GM18870 (cell line): Measurements from ENCODE around the gene ASB16.
A peak's percentile ranks its signal among the peaks of the same experiment; 100 is the strongest.
"Not testable (repeated sequence)": the region's sequence is repeated elsewhere in the genome, so short reads cannot be mapped to it uniquely, and the experiment has no call there.

Experiments
- ATAC-seq: cut with Tn5 transposase; IDR thresholded peaks from one replicate; pipeline ENCODE4 v1.9.1; 2021; ENCODE audit warnings: moderate library complexity; ENCODE audit not compliant: unreplicated experiment

Gene ASB16, protein sequence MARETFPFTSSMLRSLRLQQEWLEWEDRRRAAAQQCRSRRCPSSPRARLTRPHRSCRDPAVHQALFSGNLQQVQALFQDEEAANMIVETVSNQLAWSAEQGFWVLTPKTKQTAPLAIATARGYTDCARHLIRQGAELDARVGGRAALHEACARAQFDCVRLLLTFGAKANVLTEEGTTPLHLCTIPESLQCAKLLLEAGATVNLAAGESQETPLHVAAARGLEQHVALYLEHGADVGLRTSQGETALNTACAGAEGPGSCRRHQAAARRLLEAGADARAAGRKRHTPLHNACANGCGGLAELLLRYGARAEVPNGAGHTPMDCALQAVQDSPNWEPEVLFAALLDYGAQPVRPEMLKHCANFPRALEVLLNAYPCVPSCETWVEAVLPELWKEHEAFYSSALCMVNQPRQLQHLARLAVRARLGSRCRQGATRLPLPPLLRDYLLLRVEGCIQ

DNA sequence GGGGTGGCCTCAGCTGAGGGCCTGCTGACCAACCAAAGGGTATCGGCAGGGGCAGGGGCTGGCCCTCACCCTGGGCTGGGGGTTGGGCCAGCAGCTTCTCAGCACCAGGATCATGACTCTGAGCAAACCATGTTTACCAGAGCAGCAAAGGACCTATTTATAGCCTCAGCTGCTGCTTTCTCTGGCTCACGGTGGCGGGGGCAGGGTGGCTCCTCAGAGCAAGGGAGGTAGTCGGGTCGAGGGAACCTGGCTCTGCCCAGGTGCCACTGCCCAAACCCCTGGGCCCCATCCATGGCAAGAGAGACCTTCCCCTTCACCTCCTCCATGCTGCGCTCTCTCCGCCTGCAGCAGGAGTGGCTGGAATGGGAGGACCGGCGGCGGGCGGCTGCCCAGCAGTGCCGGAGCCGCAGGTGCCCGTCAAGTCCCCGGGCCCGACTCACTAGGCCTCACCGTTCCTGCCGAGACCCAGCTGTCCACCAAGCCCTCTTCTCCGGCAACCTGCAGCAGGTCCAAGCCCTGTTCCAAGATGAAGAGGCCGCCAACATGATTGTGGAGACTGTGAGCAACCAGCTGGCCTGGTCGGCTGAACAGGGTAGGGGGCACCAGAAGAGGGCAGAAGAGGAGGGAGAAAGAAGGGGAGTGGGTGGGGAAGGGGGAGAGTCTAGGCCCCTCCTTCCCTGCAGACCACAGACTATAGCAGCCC, at the start of gene ASB16:
Gene ASB16 (plus strand): TSS at position 206 of the 703 bp plus-strand sequence. CDS start 86 bp downstream, at position 292.
- ATAC-seq, result no peak

DNA sequence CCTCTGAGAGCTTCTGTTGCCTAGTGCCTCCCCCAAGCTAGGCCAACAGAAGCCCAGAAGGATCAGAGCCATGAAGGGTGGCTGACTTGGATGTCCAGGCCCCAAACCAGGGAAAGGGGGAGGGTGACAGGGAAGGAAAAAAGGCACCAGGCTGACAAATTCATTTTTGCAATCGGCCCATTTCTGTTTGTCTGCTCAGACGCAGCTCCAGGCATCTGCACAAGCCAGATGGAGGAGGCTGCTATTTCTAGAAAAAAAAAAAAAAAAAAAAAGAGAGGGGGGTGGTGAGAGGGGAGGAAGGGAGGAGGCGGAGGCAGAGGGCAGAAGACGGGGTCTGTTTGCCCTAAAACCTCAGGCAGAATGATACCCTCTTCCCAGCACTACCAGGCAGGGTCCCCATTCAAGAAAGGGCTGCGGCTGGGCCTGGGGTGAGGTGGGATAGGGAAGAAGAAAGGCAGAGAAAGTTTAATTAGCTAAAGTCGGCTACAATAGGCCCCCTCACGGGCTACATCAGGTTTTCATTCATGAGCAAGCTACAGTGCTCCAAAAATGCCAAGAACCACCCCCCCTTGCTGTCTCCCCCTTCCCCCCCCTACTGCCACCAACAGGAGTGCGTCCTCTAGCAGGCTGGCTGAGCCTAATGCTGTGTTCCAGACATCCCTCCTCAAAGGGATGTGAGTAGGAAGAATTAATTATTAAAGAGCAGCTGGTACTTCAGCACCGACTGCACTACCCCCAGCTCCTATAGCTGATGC, 49.5 kb upstream of the ASB16 start:
- ATAC-seq, result no peak

DNA sequence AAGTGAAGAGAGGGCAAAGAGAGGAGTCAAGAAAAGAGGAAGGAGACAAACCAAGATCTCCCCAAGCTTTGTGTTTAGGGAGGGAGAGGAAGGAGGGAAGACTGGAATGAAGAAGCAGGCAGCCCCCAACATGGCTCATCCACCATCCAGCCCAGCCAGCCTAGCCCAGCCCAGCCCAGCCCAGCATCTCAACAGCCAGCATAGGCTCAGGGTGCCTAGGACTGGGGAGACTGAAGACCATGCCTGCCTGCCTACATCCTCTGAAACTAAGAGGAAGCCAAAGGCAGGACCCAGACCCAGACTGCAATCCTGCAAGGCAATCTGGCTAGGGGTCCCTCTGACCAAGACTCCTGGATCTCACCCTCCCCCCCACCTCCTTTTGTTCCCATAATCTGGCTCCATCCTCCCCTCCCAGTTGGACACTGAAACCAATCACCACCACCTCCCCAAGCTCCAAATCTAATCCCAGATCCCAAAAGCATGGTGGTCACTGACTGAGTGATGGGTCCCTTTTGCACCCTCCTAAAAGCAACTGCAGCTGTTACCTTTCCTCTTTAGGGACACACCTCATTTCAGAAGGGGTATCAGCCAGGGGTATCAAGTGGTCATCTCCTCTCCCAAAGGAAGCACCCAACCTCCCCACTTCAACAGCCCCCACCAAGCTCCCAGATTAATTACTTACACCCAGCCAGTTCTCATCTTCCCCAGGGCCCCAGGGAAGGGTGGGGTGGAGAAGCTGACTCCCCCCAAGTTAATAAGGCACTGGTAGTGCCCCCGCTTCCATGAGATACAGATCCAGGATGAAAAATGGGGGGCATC, 48.3 kb upstream of the ASB16 start:
- ATAC-seq, result no peak

DNA sequence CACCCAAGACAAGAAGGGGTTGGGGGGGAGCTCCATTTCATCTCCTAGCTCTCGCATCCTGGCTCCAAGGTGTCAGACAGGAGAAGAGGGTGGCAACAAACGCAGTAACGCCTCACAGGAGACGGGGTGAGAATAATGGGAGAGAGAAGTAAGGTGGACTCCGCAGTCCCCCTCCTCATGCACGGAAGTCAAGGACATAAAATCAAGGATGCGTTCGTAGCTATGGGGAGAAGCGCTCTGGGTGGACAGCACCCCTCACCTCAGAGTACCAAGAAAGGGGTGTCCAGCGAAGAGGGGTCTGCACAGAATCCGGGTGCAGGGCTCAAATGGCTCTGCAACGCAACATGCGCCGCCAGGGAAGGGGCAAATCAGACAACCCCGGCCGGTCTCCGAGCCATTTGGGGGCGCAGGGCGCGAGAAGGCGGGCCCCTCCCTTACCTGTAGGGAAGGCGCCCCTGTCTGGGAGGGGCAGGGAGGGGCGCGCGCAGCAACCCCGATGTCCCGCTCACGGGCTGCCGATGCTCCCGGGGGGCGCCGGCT, 47.6 kb upstream of the ASB16 start:
- no peak for ATAC-seq

DNA sequence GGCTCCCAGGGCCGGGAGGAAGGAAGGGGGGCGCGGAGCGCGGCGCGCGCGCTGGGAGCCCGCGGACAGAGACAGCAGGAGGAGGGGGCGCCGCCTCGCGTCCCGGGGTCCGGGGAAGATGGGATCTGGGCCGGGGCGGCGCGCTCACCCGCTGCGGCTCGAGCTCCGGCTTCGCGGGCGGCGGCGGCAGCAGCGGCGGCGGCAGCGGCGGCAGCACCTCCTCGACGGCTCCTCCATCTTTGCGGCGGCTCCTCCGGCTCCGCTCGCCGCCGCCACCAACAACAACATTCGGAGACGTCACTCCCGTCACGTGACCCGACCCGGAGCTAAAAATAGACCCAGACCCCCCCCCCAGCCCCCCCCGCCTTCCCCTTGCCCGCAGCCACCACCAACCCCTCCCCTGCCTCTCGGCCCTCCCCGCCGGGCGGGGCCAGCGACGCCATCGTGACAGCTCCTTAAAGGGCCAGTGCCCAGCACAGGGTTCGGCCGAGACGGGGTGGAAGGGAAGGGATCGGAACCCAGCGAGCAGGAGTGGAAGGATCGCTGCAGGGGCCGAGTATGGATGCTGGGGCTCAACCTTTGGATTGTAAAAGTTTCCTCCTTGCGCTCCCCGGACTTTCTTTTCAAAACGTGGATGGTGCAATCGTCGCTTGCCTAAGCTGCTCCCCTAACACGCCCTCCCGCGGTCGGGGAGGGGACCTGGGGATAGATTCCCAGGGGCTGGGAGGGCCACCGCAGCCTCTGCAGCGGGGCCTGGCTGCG, 47.0 kb upstream of the ASB16 start, which contains the start of gene HDAC5:
Gene HDAC5 (minus strand): TSS at position 286 of the 762 bp plus-strand sequence. CDS start 6,126 bp downstream, outside the sequence.
- peak; percentile 84 for ATAC-seq

DNA sequence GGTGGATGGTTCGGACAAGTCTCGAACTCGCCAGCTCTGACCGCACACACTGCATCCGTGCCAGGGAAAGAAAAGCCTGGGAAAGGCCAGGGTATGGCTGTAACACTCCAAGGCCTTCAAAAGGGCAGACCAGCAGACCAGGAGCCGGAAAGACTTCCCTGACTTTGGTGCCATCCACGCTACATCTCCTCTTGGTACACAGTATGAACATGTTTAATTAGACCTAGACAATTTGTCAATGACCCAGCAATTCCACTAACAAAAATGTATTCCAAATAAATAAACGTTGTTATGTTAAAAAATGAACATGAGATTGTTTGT, 46.4 kb upstream of the ASB16 start:
- no peak for ATAC-seq

DNA sequence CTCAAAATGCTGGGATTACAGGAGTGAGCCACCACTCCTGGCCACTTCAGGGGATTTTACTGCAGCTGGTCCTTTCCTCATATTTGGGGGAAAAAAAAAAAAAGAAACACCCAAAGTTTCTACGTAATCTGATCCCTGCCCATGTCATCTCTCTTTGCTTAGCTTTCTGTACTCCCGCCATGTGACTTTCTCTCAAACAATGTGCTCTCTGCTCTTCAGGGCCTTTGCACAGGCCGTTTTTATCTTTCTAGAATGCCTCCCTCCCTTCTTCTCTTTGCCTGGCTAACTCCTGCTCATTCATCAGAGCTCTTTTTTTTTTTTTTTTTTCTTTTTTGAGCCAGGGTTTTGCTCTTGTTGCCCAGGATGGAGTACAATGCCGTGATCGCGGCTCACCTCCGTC, 42.1 kb upstream of the ASB16 start:
- ATAC-seq, result no peak

DNA sequence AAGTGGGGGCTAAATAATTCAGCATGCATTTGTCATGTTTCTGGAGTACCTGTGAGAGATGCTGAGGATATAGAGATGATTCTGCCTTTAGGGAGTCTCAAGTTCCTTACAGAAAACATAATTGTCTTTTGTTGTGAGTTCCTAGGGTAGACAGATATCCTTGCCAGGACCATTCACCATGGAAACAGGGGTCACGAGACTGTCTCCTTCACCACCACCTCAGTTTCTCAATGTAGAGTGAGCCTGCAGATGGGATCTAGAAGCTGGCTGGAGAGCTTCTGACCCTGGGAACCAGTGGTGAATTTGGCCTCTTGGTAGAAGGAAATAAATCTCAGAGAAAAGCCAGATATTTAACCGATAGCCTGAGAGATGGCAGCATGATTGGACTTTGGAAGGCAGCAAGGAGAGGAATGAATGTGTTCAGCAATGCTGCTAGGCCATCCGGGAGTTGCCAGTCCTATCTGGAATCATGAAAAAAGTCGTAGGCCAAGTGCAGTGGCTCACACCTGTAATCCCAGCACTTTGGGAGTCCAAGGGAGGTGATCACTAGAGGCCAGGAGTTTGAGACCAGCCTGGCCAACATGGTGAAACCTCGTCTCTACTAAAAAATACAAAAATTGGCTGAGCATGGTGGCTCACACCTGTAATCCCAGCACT, 39.7 kb upstream of the ASB16 start:
- no peak for ATAC-seq

DNA sequence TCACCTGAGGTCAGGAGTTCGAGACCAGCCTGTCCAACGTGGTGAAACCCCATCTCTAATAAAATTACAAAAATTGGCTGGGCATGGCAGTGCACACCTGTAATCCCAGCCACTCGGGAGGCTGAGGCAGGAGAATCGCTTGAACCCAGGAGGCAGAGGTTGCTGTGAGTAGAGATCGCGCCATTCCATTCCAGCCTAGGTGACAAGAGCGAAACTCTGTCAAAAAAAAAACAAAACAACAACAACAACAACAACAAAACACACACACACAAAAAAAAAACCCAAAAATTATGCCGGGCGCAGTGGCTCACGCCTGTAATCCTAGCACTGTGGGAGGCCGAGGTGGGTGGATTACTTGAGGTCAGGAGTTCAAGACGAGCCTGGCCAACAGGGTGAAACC, 39.1 kb upstream of the ASB16 start:
- ATAC-seq, result not testable (repeated sequence)

DNA sequence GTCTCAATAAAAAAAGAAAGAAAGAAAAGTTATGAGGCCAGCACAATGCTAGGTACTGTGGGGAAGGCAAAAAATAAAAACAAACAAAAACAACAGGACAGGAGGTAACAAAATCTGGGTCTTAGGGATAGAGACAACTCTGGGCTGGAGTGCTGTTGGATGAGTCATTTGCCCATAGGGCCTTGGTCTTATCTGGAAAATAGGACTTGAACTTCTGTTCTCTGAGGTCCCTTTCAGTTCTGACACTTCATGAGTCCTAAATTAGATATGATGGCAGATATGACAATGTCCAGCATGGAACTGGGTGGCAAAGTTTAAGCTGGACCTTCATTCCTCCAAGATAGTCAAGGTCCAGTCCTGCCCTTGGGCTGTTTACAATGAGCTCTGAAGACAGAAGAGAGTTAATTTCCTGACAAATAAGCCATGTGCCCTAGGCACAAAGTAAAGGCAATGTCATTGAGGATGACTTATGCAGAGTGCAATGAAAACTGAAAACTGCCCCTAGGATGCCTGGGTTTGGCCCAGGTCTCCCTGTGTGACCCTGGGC, 38.2 kb upstream of the ASB16 start:
- no peak for ATAC-seq

DNA sequence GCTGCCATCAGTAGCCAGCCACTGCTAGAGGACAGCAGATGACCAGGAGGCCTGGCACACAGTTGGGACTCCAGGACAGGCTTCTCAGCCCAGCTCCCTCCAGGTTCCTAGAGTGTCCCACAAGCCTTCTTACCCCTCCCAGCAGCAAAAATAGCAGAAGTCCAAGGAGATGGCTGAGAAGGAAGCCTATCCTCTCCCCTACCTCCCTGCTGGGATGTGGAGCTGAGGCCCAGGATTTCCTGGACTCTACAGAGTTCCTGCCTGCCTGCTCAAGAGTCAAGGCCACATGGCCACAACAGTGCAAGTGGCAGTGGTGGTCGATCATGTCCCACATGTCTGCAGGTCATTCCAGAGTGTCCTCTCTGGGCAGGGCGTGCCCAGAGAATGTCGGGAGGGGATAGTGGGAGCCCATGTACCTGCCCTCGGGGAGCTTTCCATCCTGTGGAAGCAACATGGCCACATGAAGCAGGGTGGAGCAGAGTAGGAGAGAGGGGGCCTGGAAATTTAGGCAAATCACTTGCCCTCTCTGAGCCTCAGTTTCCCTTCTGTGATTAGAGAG, 36.5 kb upstream of the ASB16 start:
- no peak for ATAC-seq

DNA sequence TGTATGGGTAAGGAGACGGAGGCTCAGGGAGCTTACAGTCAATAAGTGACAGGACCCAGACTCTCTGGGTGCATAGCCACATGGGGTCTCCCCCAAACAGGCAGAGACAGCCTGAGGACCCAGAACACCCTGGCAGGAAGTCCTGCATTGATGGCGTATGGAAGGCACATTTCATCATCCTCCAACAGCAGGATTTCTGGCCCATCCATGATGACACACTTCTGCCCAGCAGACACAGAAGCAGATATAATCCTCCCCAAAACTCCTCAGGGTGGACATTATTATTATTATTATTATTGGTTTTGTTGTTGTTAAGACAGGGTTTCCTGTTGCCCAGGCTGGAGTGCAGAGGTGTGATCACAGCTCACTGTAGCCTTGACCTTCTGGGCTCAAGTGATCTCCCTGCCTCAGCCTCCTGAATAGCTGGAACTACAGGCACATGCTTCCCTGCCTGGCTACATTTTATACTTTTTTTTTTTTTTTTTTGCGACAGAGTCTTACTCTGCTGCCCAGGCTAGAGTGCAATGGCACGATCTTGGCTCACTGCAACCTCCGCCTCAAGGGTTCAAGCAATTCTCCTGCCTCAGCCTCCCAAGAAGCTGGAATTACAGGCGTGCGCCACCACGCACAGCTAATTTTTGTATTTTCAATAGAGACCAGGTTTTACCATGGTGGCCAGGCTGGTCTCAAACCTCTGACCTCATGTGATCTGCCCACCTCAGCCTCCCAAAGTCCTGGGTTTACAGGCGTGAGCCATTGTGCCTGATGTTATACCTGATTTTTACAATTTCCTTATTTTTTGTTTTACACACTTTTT, 35.5 kb upstream of the ASB16 start:
- no peak for ATAC-seq

DNA sequence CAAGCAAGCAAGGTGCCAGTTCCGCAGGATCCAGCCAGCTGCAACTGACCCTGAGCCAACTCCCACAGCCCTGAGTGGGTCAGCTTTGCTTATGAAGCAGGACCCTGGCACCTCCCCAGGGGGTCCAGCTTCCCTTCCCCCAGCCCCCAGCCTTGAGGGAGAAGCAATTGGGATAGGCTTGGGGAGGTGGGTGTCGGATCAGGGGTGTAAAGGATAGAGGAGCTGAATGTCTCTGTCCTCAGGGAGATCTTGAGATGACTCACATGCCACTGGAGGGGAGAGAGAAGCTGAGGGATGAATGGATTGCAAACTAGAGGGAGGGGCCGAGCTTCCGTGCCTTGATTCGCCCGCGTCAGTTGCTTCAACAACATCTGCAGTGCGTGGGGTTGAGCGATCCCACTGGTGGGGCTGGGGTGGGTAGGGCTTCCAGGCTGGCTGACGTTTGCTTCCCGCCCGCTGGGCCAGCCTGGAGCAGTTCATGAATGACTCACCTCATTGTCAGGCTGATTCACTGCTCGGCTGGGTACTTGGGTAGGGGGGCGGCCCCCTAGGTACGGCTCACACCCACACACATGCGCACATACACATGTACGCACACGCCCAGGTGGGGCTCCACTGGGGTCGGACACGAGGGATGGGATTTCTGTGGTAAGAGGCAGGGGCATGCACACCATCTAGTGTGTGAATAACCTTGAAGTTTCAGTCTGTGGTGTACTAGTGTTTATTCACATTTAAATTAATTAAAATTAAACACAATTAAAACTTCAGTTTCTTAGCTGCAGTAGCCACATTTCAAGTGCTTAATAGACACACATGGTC, 32.4 kb upstream of the ASB16 start:
- ATAC-seq, result no peak

DNA sequence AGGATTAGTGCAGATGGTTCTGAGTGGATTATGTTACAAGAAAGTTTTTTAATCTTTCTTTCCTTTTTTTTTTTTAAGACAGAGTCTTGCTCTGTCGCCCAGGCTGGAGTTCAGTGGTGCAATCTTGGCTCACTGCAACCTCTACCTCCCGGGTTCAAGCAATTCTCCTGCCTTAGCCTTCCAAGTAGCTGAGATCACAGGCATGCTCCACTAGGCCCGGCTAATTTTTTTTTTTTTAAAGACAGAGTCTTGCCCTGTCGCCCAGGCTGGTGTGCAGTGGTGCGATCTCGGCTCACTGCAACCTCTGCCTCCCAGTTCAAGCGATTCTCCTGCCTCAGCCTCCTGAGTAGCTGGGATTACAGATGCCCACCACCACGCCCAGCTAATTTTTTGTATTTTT, 26.6 kb upstream of the ASB16 start:
- ATAC-seq, result not testable (repeated sequence)

DNA sequence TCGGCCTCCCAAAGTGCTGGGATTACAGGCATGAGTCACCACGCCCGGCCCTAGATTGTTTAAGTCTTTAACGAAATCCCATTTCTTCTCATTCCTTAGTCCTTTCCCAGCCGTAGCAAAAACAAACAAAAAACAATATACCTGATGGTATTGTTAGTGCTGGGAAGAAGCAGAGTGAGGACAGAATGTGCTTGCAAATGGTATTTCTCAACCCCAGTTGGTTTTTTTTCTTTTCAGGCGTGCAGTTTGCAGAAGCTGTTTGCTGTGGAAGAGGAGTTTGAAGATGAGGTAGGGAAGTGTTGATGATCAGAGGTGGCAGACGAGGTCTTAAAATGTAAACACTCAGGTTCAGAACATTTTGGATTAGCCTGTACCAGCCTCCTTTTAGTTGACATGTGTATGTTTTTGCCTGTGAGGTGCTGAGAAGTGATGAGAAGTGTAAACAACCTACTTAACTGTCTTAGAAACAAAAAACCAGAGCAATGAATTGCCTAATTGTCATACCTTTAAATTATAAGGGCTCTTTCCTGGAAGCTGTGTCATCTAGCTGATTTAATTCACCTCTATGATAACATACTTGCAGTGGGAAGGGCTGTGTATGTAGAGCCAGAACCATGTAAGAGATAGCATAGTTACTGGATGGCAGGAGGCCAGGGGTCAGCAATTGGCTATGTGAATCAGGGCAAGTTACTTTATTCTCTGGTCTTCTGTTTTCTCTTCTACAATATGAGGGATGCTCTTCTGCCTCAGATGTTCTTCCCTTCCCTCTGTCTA, 25.4 kb upstream of the ASB16 start:
- ATAC-seq, result no peak
